ENCODE measurements around the gene AUTS2. TPM values are rescaled to one million over a fixed set of nuclear protein-coding genes. Genes with fewer than 3 reads are reported as not detected.

Gene AUTS2
- polyA plus RNA-seq, 1 experiment = 0.54 TPM

- H3K4me3 ChIP-seq (ENCODE audit: low read depth, low read length) = no peak overlapping the region
- TF ChIP-seq CTCF (IDR thresholded peaks at IDR 0.05; ENCODE audit: insufficient read depth, low read depth, low read length) = no peak
- DNase-seq (ENCODE audit: low read depth) = no peak
- ChIA-PET CTCF (no interaction called here), POLR2A (no interaction called here)
- H3K27me3 ChIP-seq (ENCODE audit: control insufficient read depth, insufficient read depth, low read length) = no peaks in the 10 kb centered on the region
- H3K36me3 ChIP-seq (ENCODE audit: control insufficient read depth, insufficient read depth, low read length) = no peaks in the 10 kb centered on the region
Observed at GRCh38 chr7:69756235-69756634, 158.0 kb downstream of the AUTS2 start.

GRCh38 chr7:69757528-69757927 lies 159.3 kb downstream of the AUTS2 start:
- Histone ChIP-seq H3K27me3 (ENCODE audit: control insufficient read depth, insufficient read depth, low read length) (no peaks in the 10 kb centered on the region), H3K36me3 (ENCODE audit: control insufficient read depth, insufficient read depth, low read length) (no peaks in the 10 kb centered on the region), H3K4me3 (ENCODE audit: low read depth, low read length) (no peak overlapping the region)
- POLR2A ChIA-PET = no interaction called here
- CTCF ChIA-PET = no interaction called here
- DNase-seq (ENCODE audit: low read depth) = no peak
- no peak for TF ChIP-seq CTCF (IDR thresholded peaks at IDR 0.05; ENCODE audit: insufficient read depth, low read depth, low read length)

GRCh38 chr7:69757981-69758430 lies 159.7 kb downstream of the AUTS2 start:
- Histone ChIP-seq H3K27me3 (ENCODE audit: control insufficient read depth, insufficient read depth, low read length) (no peaks in the 10 kb centered on the region), H3K36me3 (ENCODE audit: control insufficient read depth, insufficient read depth, low read length) (no peaks in the 10 kb centered on the region), H3K4me3 (ENCODE audit: low read depth, low read length) (no peak overlapping the region)
- POLR2A ChIA-PET = no interaction called here
- CTCF ChIA-PET = no interaction called here
- TF ChIP-seq CTCF (IDR thresholded peaks at IDR 0.05; ENCODE audit: insufficient read depth, low read depth, low read length) = no peak
- DNase-seq (ENCODE audit: low read depth) = no peak

GRCh38 chr7:69759373-69759772 lies 161.1 kb downstream of the AUTS2 start:
- CTCF ChIA-PET = no interaction called here
- no peaks in the 10 kb centered on the region for H3K36me3 ChIP-seq (ENCODE audit: control insufficient read depth, insufficient read depth, low read length)
- no peak for TF ChIP-seq CTCF (IDR thresholded peaks at IDR 0.05; ENCODE audit: insufficient read depth, low read depth, low read length)
- no peaks in the 10 kb centered on the region for H3K27me3 ChIP-seq (ENCODE audit: control insufficient read depth, insufficient read depth, low read length)
- H3K4me3 ChIP-seq (ENCODE audit: low read depth, low read length) = no peak overlapping the region
- DNase-seq (ENCODE audit: low read depth) = no peak
- POLR2A ChIA-PET = no interaction called here

GRCh38 chr7:69761290-69761922 lies 163.1 kb downstream of the AUTS2 start:
- Histone ChIP-seq H3K36me3 (ENCODE audit: control insufficient read depth, insufficient read depth, low read length) (no peaks in the 10 kb centered on the region), H3K4me3 (ENCODE audit: low read depth, low read length) (no peak overlapping the region), H3K27me3 (ENCODE audit: control insufficient read depth, insufficient read depth, low read length) (no peaks in the 10 kb centered on the region)
- no peak for DNase-seq (ENCODE audit: low read depth)
- POLR2A ChIA-PET = no interaction called here
- no peak for TF ChIP-seq CTCF (IDR thresholded peaks at IDR 0.05; ENCODE audit: insufficient read depth, low read depth, low read length)
- CTCF ChIA-PET = no interaction called here

All from BJ (cell line).